HG02678 (cell line): ENCODE data around the gene CALHM5.

ENCODE experiments used
- ATAC-seq: cut with Tn5 transposase; IDR thresholded peaks from one replicate; pipeline ENCODE4 v1.9.1; 2021; ENCODE audit warnings: mild to moderate bottlenecking, moderate library complexity; ENCODE audit not compliant: unreplicated experiment

The CALHM5 gene

GRCh38 chr6:116507324-116507723, 4.1 kb upstream of the CALHM5 start:
- ATAC-seq = no peak

GRCh38 chr6:116508527-116508926, 2.9 kb upstream of the CALHM5 start:
- no peak for ATAC-seq

- peak; percentile 82 for ATAC-seq
Measured at GRCh38 chr6:116512111-116512559, 696 bp downstream of the CALHM5 start.

- no peak for ATAC-seq
Measured at GRCh38 chr6:116512734-116513133, 1.3 kb downstream of the CALHM5 start.

GRCh38 chr6:116513224-116513875, 1.9 kb downstream of the CALHM5 start:
- no peak for ATAC-seq

GRCh38 chr6:116514111-116514510, 2.7 kb downstream of the CALHM5 start:
- no peak for ATAC-seq

GRCh38 chr6:116515141-116515540, 3.7 kb downstream of the CALHM5 start:
- no peak for ATAC-seq

GRCh38 chr6:116518621-116519368, 7.4 kb downstream of the CALHM5 start:
- ATAC-seq = no peak

GRCh38 chr6:116522896-116523295, 11.5 kb downstream of the CALHM5 start:
- no peak for ATAC-seq

- ATAC-seq = no peak
Measured at GRCh38 chr6:116524236-116524635, 12.8 kb downstream of the CALHM5 start.

GRCh38 chr6:116528133-116528532, 16.7 kb downstream of the CALHM5 start:
- no peak for ATAC-seq

GRCh38 chr6:116528780-116529179, 17.3 kb downstream of the CALHM5 start:
- ATAC-seq = no peak

GRCh38 chr6:116529466-116530290, 18.2 kb downstream of the CALHM5 start:
- ATAC-seq = no peak

- ATAC-seq = no peak
Measured at GRCh38 chr6:116530436-116530835, 19.0 kb downstream of the CALHM5 start.

- peak; percentile 81 for ATAC-seq
Measured at GRCh38 chr6:116531675-116532570, 20.5 kb downstream of the CALHM5 start.

GRCh38 chr6:116533233-116533957, 22.0 kb downstream of the CALHM5 start:
- no peak for ATAC-seq

GRCh38 chr6:116535109-116535508, 23.7 kb downstream of the CALHM5 start:
- ATAC-seq = no peak

- ATAC-seq = no peak
Measured at GRCh38 chr6:116536216-116536621, 24.8 kb downstream of the CALHM5 start.

GRCh38 chr6:116542426-116542825, 31.0 kb downstream of the CALHM5 start:
- ATAC-seq = no peak

- ATAC-seq = no peak
Measured at GRCh38 chr6:116543149-116543548, 31.7 kb downstream of the CALHM5 start.
